MG63 (cell line): ENCODE results near the gene TRPV4. TPM values are rescaled to one million over a fixed set of nuclear protein-coding genes. Genes with fewer than 3 reads are reported as not detected.

Experiments used
- DNase-seq: peaks from one replicate; pipeline ENCODE4 v3.0.0-alpha.2; 2020
- H3K27me3 ChIP-seq: fragments of 250-450 bp; sonication (Bioruptor Pico); 2 replicates; pipeline ENCODE4 v1.5.1; 2020; ENCODE audit warnings: mild to moderate bottlenecking, moderate library complexity
- H3K36me3 ChIP-seq: fragments of 250-450 bp; sonication (Bioruptor Pico); 2 replicates; pipeline ENCODE4 v1.5.1; 2020; ENCODE audit warnings: mild to moderate bottlenecking, moderate library complexity
- H3K4me3 ChIP-seq: fragments of 250-450 bp; sonication (Bioruptor Pico); 2 replicates; pipeline ENCODE4 v1.5.1; 2020; ENCODE audit warnings: mild to moderate bottlenecking, moderate library complexity
- H3K9me3 ChIP-seq: fragments of 250-450 bp; sonication (Bioruptor Pico); 2 replicates; pipeline ENCODE4 v1.5.1; 2020; ENCODE audit warnings: mild to moderate bottlenecking, moderate library complexity
- total RNA-seq: library from RNA; depleted of rRNA; stranded (reverse); fragments of >200 nt; shearing (Covaris generic); gene quantifications from 2 replicates; pipeline ENCODE4 v1.2.3, GENCODE V29; 2014; ENCODE audit warnings: low replicate concordance

Gene TRPV4
- total RNA-seq, 1 experiment from 2014 or later, result 1.1 TPM

GRCh38 chr12:109764776-109765445 is 68.3 kb downstream of the TRPV4 start:
- H3K9me3 ChIP-seq, result peaks cover 3% of the 10 kb centered on the region; the same call in 1 of the 2 replicates
- no peak for DNase-seq
- no peaks in the 10 kb centered on the region for H3K27me3 ChIP-seq
- H3K4me3 ChIP-seq, result no peak overlapping the region
- H3K36me3 ChIP-seq, result no peaks in the 10 kb centered on the region

GRCh38 chr12:109764123-109764522 is 69.1 kb downstream of the TRPV4 start:
- H3K4me3 ChIP-seq, result no peak overlapping the region
- H3K36me3 ChIP-seq, result no peaks in the 10 kb centered on the region
- no peaks in the 10 kb centered on the region for H3K27me3 ChIP-seq
- H3K9me3 ChIP-seq, result peaks cover 3% of the 10 kb centered on the region; the same call in 1 of the 2 replicates
- DNase-seq, result no peak

- Histone ChIP-seq H3K4me3 (no peak overlapping the region), H3K9me3 (peaks cover 3% of the 10 kb centered on the region; the same call in 1 of the 2 replicates), H3K27me3 (no peaks in the 10 kb centered on the region), H3K36me3 (no peaks in the 10 kb centered on the region)
- DNase-seq, result peak; percentile 59
Measured at GRCh38 chr12:109763201-109763841, 69.9 kb downstream of the TRPV4 start.

GRCh38 chr12:109762673-109763191 is 70.5 kb downstream of the TRPV4 start:
- H3K36me3 ChIP-seq, result no peaks in the 10 kb centered on the region
- DNase-seq, result no peak
- no peak overlapping the region for H3K4me3 ChIP-seq
- peaks cover 3% of the 10 kb centered on the region; the same call in 1 of the 2 replicates for H3K9me3 ChIP-seq
- no peaks in the 10 kb centered on the region for H3K27me3 ChIP-seq

GRCh38 chr12:109762071-109762672 is 71.0 kb downstream of the TRPV4 start:
- Histone ChIP-seq H3K36me3 (no peaks in the 10 kb centered on the region), H3K27me3 (no peaks in the 10 kb centered on the region), H3K9me3 (peaks cover 4% of the 10 kb centered on the region; the same call in 1 of the 2 replicates), H3K4me3 (no peak overlapping the region)
- no peak for DNase-seq

- Histone ChIP-seq H3K9me3 (peaks cover 10% of the 10 kb centered on the region; the same call in 1 of the 2 replicates), H3K27me3 (no peaks in the 10 kb centered on the region), H3K4me3 (no peak overlapping the region), H3K36me3 (no peaks in the 10 kb centered on the region)
- DNase-seq, result peak; percentile 18
Measured at GRCh38 chr12:109760930-109761921, 72.0 kb downstream of the TRPV4 start.

GRCh38 chr12:109760031-109760929 is 72.9 kb downstream of the TRPV4 start:
- Histone ChIP-seq H3K27me3 (no peaks in the 10 kb centered on the region), H3K36me3 (no peaks in the 10 kb centered on the region), H3K9me3 (peaks cover 10% of the 10 kb centered on the region; the same call in 1 of the 2 replicates), H3K4me3 (no peak overlapping the region)
- DNase-seq, result no peak

- peaks cover 10% of the 10 kb centered on the region; the same call in 1 of the 2 replicates for H3K9me3 ChIP-seq
- no peak for DNase-seq
- no peaks in the 10 kb centered on the region for H3K27me3 ChIP-seq
- no peaks in the 10 kb centered on the region for H3K36me3 ChIP-seq
- no peak overlapping the region for H3K4me3 ChIP-seq
Measured at GRCh38 chr12:109759595-109759994, 73.6 kb downstream of the TRPV4 start.

- no peak for DNase-seq
- no peaks in the 10 kb centered on the region for H3K36me3 ChIP-seq
- H3K27me3 ChIP-seq, result no peaks in the 10 kb centered on the region
- H3K9me3 ChIP-seq, result peaks cover 10% of the 10 kb centered on the region; the same call in 1 of the 2 replicates
- no peak overlapping the region for H3K4me3 ChIP-seq
Measured at GRCh38 chr12:109758426-109759420, 74.5 kb downstream of the TRPV4 start.

- peaks cover 6% of the 10 kb centered on the region; the same call in 1 of the 2 replicates for H3K9me3 ChIP-seq
- H3K4me3 ChIP-seq, result no peak overlapping the region
- DNase-seq, result no peak
- H3K36me3 ChIP-seq, result no peaks in the 10 kb centered on the region
- no peaks in the 10 kb centered on the region for H3K27me3 ChIP-seq
Measured at GRCh38 chr12:109757671-109758265, 75.4 kb downstream of the TRPV4 start.

GRCh38 chr12:109756457-109756856 is 76.7 kb downstream of the TRPV4 start:
- peaks cover 6% of the 10 kb centered on the region; the same call in 1 of the 2 replicates for H3K9me3 ChIP-seq
- no peaks in the 10 kb centered on the region for H3K36me3 ChIP-seq
- DNase-seq, result no peak
- no peak overlapping the region for H3K4me3 ChIP-seq
- H3K27me3 ChIP-seq, result no peaks in the 10 kb centered on the region

- peaks cover 6% of the 10 kb centered on the region; the same call in 1 of the 2 replicates for H3K9me3 ChIP-seq
- no peak for DNase-seq
- no peaks in the 10 kb centered on the region for H3K36me3 ChIP-seq
- H3K4me3 ChIP-seq, result no peak overlapping the region
- H3K27me3 ChIP-seq, result no peaks in the 10 kb centered on the region
Measured at GRCh38 chr12:109753959-109754358, 79.2 kb downstream of the TRPV4 start.

GRCh38 chr12:109753054-109753401 is 80.2 kb downstream of the TRPV4 start:
- Histone ChIP-seq H3K36me3 (no peaks in the 10 kb centered on the region), H3K9me3 (peaks cover 6% of the 10 kb centered on the region; the same call in 1 of the 2 replicates)
- DNase-seq, result no peak

More at GRCh38 chr12:109753054-109753401, 80.2 kb downstream of the TRPV4 start:
- H3K4me3 ChIP-seq, result no peak overlapping the region
- H3K27me3 ChIP-seq, result no peaks in the 10 kb centered on the region
